GM12873 (cell line): ENCODE data around the gene CCDC186.

Experiments
- CTCF ChIP-seq: IDR thresholded peaks from 2 replicates; pipeline ENCODE4 v1.5.1; 2012; ENCODE audit warnings: low read depth, mild to moderate bottlenecking, moderate library complexity, low read length, control low read depth; ENCODE audit not compliant: insufficient read depth; ENCODE audit errors: missing control alignments

Gene CCDC186

DNA sequence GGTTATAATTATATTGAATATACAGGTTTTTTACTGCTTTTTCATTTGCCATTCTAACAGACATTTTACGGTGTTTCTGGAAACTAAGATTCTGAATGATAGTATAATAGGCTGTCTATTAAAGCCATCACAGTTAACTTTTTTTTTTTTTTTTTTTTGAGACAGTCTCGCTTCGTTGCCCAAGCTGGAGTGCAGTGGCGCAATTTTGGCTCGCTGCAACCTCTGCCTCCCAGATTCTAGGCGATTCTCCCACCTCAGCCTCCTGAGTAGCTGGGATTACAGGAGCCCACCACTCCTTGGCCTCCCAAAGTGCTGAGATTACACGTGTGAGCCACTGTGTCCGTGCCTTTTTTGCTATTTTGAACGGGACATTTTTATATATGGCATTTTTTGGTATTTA lies 9.6 kb upstream of the CCDC186 start:
- no peak for TF ChIP-seq CTCF

DNA sequence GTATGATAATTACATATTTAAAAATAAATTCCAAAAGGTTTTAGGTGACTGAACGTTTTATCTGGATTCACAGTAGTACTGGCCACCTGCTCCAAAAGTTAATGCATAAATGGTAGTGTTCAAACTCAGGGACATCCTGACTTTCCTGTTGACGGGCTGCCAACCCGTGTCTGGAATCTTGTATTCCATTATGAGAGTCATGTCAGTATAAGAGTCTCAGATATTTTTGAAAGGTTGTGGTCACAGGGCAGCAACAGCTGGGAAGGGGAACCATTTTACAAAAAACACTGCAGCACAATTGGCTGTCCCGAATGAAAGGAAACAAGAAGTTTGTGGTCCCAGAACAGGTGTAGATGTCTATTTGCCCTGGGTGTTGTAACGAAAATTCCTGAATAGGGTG lies 8.0 kb upstream of the CCDC186 start:
- no peak for TF ChIP-seq CTCF

- TF ChIP-seq CTCF, result no peak
Observed at GRCh38 chr10:114180937-114181336, 6.9 kb upstream of the CCDC186 start.

DNA sequence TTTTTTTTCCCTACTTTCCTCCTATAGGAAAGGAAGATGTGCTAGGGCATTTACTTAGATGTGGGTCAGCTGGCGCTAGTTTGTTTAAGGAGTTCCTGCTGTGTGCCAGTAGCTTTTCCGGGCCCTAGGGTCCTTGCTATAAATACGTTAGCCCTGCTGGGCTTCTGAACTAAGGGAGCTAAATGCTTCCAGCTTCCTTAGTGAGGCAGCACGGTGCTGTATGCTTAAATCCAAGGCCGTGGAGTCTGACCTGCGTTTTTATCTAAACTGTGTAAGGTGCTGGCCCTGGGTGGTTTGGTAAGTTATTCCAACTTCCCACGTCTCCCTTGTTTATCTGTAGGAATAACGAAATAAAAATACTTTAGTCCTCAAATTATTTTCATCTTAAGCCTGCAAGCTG lies 5.7 kb upstream of the CCDC186 start:
- TF ChIP-seq CTCF, result no peak

DNA sequence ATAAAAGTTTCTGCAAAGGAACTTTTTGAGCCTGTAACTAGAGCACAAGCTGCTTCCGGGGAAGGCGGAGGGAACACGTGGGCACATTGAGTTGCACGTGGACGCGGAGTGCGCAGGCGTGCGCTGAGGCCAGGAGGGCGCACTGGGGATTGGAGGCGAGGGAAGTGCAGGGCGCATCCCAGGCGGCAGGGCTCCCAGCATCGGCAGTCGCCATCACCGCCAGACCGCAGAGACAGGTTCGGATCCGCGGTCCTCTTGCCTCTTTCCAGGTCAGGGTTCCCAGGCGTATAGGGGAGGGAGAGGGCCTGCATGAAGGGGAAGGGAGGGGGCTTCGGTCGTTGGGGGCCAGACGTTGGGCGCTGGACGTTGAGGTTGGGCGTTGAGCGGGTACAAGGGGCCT lies 5.1 kb upstream of the CCDC186 start, which contains the start of gene TDRD1:
TSS of gene TDRD1 (plus strand) at position 206 of the 400 bp plus-strand sequence. CDS start 8,479 bp downstream, outside the sequence.
- TF ChIP-seq CTCF, result no peak

DNA sequence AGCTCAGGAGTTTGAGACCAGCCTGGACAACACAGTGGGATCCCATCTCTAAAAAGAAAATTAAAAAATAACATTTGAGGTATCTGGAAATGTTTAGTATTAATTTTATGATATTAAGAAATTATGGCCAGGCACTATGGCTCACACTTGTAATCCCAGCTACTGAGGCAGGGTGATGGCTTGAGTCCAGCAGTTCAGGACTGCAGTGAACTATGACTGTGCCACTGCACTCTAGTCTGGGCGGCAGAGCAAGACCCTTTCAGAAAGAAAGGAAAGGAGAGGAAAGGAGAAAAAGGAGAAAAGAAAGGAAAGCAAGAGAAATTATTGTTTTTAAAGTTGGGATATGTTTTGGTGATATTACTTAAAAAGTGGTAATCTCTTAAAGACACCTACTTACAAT lies 2.5 kb upstream of the CCDC186 start:
- TF ChIP-seq CTCF, result no peak

GRCh38 chr10:114175667-114176066 lies 1.7 kb upstream of the CCDC186 start:
- TF ChIP-seq CTCF, result no peak
